ENCODE results near the gene FLOT1. TPM values are rescaled to one million over a fixed set of nuclear protein-coding genes. Genes with fewer than 3 reads are reported as not detected.
A peak's percentile ranks its signal among the peaks of the same experiment; 100 is the strongest.

FLOT1 gene
- total and polyA plus RNA-seq, 9 of the 15 experiments (the other 6 are each of a cell fraction or from before 2014, with no cell fraction given) = 11.7 to 149 (median 118) TPM

DNA sequence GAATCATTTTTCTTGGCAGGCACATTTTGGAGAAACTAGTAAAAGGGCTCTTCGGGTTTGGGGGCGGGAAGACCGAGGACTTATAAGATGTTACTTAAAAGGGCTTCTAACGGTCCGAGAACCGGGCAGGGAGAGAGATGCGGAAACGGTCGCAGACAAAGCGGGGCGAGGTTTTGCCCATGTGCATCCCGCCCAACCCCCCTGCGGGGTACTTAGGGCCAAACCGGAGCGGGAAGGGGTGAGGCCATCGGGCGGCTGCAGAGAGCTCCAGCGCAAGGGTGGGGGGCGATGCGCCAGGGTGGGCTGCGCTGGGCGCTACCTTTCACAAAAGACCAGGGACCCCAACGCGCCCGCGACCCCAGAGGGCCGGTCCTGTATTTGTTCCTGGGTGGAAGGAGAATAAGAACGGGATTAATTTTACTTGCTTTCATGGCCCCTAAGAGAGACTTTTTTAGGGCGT is 21.7 kb downstream of the FLOT1 start (continued):
- TF ChIP-seq, protein P1, sequence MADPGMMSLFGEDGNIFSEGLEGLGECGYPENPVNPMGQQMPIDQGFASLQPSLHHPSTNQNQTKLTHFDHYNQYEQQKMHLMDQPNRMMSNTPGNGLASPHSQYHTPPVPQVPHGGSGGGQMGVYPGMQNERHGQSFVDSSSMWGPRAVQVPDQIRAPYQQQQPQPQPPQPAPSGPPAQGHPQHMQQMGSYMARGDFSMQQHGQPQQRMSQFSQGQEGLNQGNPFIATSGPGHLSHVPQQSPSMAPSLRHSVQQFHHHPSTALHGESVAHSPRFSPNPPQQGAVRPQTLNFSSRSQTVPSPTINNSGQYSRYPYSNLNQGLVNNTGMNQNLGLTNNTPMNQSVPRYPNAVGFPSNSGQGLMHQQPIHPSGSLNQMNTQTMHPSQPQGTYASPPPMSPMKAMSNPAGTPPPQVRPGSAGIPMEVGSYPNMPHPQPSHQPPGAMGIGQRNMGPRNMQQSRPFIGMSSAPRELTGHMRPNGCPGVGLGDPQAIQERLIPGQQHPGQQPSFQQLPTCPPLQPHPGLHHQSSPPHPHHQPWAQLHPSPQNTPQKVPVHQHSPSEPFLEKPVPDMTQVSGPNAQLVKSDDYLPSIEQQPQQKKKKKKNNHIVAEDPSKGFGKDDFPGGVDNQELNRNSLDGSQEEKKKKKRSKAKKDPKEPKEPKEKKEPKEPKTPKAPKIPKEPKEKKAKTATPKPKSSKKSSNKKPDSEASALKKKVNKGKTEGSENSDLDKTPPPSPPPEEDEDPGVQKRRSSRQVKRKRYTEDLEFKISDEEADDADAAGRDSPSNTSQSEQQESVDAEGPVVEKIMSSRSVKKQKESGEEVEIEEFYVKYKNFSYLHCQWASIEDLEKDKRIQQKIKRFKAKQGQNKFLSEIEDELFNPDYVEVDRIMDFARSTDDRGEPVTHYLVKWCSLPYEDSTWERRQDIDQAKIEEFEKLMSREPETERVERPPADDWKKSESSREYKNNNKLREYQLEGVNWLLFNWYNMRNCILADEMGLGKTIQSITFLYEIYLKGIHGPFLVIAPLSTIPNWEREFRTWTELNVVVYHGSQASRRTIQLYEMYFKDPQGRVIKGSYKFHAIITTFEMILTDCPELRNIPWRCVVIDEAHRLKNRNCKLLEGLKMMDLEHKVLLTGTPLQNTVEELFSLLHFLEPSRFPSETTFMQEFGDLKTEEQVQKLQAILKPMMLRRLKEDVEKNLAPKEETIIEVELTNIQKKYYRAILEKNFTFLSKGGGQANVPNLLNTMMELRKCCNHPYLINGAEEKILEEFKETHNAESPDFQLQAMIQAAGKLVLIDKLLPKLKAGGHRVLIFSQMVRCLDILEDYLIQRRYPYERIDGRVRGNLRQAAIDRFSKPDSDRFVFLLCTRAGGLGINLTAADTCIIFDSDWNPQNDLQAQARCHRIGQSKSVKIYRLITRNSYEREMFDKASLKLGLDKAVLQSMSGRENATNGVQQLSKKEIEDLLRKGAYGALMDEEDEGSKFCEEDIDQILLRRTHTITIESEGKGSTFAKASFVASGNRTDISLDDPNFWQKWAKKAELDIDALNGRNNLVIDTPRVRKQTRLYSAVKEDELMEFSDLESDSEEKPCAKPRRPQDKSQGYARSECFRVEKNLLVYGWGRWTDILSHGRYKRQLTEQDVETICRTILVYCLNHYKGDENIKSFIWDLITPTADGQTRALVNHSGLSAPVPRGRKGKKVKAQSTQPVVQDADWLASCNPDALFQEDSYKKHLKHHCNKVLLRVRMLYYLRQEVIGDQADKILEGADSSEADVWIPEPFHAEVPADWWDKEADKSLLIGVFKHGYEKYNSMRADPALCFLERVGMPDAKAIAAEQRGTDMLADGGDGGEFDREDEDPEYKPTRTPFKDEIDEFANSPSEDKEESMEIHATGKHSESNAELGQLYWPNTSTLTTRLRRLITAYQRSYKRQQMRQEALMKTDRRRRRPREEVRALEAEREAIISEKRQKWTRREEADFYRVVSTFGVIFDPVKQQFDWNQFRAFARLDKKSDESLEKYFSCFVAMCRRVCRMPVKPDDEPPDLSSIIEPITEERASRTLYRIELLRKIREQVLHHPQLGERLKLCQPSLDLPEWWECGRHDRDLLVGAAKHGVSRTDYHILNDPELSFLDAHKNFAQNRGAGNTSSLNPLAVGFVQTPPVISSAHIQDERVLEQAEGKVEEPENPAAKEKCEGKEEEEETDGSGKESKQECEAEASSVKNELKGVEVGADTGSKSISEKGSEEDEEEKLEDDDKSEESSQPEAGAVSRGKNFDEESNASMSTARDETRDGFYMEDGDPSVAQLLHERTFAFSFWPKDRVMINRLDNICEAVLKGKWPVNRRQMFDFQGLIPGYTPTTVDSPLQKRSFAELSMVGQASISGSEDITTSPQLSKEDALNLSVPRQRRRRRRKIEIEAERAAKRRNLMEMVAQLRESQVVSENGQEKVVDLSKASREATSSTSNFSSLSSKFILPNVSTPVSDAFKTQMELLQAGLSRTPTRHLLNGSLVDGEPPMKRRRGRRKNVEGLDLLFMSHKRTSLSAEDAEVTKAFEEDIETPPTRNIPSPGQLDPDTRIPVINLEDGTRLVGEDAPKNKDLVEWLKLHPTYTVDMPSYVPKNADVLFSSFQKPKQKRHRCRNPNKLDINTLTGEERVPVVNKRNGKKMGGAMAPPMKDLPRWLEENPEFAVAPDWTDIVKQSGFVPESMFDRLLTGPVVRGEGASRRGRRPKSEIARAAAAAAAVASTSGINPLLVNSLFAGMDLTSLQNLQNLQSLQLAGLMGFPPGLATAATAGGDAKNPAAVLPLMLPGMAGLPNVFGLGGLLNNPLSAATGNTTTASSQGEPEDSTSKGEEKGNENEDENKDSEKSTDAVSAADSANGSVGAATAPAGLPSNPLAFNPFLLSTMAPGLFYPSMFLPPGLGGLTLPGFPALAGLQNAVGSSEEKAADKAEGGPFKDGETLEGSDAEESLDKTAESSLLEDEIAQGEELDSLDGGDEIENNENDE (IDR thresholded peaks at IDR 0.05; ENCODE audit: low read depth, low read length) = peak; percentile 5
- TF ChIP-seq ZEB2 (IDR thresholded peaks at IDR 0.05) = no peak
- no peak for TF ChIP-seq PHTF2 (CRISPR knock-in tag; IDR thresholded peaks at IDR 0.05)
- no peak for TF ChIP-seq NCOA4 (IDR thresholded peaks at IDR 0.05; ENCODE audit: partially characterized antibody)
- no peak for TF ChIP-seq CBFB (CRISPR knock-in tag; IDR thresholded peaks at IDR 0.05)
- TF ChIP-seq RAD21 (CRISPR knock-in tag; conservative IDR thresholded peaks at IDR 0.05 in 1 of 2, IDR thresholded peaks at IDR 0.05 in 1 of 2) = no peak
- TF ChIP-seq RHOXF2B (CRISPR knock-in tag; conservative IDR thresholded peaks at IDR 0.05) = no peak
- TF ChIP-seq MEF2A (IDR thresholded peaks at IDR 0.05; ENCODE audit: control insufficient read depth, low read depth, low read length) = 0 out of 2 replicates have a peak, but pooled peaks have one; percentile 3
- no peak for TF ChIP-seq NFE2 (IDR thresholded peaks at IDR 0.05; ENCODE audit: low read depth)
- peak; percentile 55; the same call in 1 of the 2 replicates for TF ChIP-seq ZSCAN32 (CRISPR knock-in tag; IDR thresholded peaks at IDR 0.05)
- TF ChIP-seq CBX8 (IDR thresholded peaks at IDR 0.05; ENCODE audit: borderline replicate concordance, extremely low read depth, low read depth, low read length, poor library complexity, severe bottlenecking) = no peak
- TF ChIP-seq, protein P2, sequence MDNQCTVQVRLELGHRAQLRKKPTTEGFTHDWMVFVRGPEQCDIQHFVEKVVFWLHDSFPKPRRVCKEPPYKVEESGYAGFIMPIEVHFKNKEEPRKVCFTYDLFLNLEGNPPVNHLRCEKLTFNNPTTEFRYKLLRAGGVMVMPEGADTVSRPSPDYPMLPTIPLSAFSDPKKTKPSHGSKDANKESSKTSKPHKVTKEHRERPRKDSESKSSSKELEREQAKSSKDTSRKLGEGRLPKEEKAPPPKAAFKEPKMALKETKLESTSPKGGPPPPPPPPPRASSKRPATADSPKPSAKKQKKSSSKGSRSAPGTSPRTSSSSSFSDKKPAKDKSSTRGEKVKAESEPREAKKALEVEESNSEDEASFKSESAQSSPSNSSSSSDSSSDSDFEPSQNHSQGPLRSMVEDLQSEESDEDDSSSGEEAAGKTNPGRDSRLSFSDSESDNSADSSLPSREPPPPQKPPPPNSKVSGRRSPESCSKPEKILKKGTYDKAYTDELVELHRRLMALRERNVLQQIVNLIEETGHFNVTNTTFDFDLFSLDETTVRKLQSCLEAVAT (IDR thresholded peaks at IDR 0.05) = no peak
- TF ChIP-seq ZNF644 (tag; IDR thresholded peaks at IDR 0.05; ENCODE audit: low read depth) = no peak
- no peak; the same call in 1 of the 2 replicates for TF ChIP-seq ETV5 (CRISPR knock-in tag; IDR thresholded peaks at IDR 0.05; ENCODE audit: low read depth)
- TF ChIP-seq ZC3H11A (IDR thresholded peaks at IDR 0.05; ENCODE audit: low read depth, low read length) = no peak
- peak; percentile 88 for TF ChIP-seq SNRNP70 (optimal IDR thresholded peaks at IDR 0.05; ENCODE audit: low read depth, low read length)
- 0 out of 2 replicates have a peak, but pooled peaks have one; percentile 74 for TF ChIP-seq ZNF717 (CRISPR knock-in tag; IDR thresholded peaks at IDR 0.05)
